HG02943 (cell line): ENCODE measurements around the gene DLGAP1.

Experiments used
- ATAC-seq: cut with Tn5 transposase; IDR thresholded peaks from one replicate; pipeline ENCODE4 v1.9.1; 2021; ENCODE audit warnings: mild to moderate bottlenecking, low read depth, moderate library complexity; ENCODE audit not compliant: unreplicated experiment

Gene DLGAP1

DNA sequence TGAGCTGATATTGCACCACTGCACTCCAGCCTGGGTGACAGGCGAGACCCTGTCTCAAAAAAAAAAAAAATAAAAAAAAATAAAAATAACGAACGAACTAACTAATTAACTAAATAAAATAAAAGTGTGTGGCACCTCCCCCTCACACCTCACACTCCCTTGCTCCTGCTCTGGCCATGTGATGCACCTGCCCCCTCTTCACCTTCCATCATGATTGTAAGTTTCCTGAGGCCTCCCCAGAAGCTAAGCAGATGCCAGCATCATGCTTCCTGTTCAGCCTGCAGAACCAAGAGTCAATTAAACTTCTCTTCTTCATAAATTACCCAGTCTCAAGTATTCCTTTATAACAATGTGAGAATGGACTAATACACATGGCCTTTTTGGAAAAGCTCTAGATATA is 773.0 kb downstream of the DLGAP1 start:
- ATAC-seq = no peak

DNA sequence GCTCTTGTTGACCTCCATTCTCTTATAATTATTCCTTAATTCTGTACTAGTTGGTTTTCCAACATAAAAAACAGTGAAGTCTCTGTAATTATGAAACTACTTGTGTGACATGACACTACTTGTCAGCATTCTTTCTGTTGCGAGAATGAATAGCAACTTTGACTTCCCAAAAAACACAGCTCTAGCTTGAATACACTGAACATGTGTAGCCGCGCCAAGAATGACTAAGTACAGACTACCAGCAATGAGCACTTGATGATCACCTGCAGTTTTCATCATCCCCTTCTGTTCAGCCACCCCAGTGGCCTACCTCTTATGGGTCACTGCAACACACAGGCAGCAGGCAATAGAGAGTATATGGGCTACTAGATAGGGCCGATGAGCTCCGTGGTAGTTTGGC is 775.9 kb downstream of the DLGAP1 start:
- ATAC-seq = no peak

DNA sequence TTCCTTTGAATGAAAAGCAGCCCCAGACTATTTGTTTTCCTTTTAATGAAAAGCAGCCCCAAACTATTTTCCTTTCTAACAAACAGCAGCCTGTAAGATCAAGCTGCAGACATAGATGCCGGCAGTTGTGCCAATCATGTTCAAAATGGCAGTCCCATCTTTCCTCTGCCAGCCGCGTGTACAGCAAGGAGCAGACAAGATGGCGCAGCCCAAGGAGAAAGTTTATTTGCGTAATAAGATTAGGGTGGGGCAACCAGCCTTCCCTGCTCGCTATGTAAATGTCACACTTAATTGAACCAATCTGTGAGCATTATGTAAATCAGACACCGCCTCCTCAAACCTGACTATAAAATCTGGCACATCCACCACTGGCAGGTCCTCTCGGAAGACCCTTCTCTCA is 779.1 kb downstream of the DLGAP1 start:
- ATAC-seq = no peak

DNA sequence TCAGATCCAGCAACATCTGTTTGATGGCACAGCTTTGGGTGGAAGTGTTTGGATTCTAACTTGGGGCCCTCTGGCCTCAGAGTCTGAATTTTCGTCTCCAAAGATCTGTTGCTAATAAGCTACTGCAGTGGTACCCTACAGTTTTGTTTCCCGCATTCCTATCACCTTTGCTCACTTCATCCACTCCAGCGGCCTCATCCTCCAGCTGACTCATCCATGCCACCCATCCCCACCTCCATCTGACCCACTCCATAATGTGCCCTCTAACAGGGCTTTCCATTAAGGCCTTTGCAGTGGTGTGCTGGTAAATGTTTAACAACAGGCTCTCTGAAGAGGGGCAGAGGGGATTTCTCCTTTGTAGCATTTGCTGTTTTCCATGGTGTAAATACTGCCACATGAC is 779.7 kb downstream of the DLGAP1 start:
- ATAC-seq = no peak

DNA sequence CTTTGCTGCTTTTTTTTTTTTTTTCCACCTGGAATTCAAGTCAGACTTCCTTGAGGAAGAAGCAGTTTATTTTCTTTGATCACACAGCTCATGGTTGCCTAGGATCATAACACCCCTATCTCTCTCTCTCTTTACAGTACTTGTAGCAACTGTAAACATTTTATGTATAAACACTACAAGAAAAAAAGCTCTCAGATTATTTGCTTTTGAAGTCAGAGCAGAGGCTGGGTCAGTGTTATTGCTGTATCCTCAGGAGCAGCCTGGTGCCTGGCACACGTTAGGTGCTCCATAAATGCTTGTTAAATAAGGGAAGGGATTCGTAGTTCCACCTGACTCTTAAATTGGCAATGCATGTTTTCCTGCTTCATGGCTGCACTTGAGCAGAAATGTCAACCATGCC is 783.9 kb downstream of the DLGAP1 start:
- ATAC-seq = no peak

DNA sequence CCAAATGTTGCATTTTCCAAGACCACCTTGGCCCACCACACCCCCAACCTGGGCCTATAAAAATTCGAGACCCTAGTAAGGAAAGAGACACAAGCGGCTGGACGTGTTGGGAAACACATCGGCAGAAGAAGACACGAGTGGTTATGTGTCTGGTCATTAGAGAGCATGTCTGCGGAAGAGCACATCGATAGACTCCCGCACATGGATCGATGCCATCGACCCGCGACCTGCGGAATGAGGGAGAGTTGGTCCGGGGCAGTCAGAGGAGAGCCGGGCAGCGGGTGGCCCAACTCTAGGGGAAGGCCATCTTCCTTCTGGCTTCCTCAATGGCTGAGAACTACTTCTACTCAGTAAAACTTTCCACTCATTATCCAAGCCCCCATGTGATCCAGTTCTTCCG is 785.7 kb downstream of the DLGAP1 start:
- no peak for ATAC-seq

DNA sequence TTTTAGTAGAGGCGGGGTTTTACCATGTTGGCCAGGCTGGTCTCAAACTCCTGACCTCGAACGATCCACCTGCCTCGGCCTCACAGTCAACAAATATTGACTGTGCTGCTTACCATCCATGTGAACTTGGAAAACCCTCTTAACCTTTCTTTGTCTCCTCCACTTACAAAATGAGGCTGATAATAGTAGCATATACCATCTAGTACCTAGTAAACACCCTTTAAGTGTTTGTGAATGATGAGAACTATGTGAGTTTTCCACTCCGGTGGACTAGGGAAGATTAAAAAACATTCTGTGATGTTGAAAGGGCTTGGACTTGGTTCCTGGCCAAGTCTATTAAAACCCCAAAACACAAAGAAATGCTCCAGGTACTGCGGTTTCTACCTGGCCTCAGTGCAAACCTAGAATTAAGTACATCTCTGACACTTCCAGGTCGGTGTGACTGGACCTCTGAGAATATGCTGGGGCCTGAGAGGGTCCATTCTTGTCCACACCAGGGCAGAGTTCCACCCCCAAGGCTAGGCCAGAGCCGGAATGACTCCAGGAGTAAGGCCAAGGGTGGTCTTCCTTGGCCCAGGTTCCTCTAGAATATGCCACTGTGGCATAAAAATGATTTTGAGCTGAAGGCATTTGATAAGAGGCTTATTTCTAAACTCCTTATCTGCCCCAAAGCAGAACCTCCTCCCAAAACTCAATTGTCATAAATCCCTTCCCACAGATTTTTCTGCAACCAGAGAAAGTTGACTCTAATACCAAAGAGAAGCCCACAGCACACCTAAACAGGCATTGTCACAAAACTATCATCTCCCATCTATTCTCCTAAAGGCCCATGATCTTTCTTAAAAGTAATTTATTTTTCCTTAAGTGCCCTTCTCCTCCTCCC is 787.6 kb downstream of the DLGAP1 start:
- no peak for ATAC-seq

DNA sequence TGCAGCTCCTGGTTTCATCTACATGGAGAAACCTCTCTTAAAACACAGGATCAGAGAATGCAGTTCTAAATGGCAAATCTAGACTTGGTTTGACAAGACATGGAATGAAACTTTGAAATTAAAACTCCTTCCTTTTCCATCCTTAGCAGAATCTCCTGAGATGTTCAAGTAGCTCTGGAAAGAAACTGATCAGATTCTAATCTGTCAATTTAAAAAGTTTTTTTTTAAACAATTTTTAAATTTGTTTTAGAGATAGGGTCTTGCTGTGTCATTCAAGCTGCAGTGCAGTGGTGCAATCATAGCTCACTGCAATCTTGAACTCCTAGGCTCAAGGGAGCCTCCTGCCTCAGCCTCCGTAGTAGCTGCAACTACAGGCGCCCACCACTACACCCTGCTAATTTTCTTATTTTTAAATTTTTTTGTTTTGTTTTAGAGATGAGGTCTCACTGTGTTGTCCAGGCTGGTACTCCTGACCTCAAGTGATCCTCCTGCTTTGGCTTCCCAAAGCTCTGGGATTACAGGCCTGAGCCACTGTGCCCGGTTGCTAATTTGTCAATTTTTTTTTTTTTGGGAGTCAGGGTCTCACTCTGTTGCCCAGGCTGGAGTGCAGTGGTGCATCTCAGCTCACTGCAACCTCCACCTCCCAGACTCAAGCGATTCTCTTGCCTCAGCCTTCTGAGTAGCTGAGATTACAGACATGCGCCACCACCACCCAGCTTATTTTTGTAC is 788.4 kb downstream of the DLGAP1 start:
- no peak for ATAC-seq

DNA sequence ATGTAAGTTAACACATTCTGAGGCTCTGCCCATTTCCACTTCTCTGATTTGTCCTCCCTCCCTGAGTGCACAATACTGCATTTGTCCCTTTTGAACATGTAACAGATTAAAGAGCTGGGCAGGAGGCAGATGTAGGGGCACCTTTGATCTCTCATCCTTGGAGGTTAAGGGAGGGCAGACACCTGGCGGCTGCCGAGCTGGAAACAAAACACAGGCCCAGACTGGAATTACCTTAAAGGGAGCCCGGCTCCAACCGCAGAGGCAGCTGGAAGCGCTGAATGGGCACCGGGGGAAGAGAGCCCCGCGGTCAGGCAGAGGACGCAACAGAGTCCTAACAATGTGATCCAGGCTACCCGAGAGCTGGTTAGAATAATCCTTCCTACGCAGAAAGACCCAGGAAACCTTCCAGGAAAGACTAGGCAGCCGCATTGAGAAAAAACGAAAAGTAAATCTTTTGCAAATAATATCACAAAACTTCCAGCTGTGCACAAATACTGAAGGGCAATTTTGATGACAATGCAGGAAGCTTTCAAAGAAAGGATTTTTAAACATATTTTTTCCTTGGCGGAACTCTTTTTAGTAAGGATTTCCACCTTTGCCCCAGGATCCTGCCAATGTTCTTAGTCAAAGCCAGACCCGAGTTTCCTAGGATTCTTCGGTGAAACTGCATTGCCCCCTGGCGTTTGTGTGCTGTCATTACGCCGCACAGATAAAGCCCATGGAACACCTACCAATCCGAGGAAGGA is 789.2 kb downstream of the DLGAP1 start:
- no peak for ATAC-seq

DNA sequence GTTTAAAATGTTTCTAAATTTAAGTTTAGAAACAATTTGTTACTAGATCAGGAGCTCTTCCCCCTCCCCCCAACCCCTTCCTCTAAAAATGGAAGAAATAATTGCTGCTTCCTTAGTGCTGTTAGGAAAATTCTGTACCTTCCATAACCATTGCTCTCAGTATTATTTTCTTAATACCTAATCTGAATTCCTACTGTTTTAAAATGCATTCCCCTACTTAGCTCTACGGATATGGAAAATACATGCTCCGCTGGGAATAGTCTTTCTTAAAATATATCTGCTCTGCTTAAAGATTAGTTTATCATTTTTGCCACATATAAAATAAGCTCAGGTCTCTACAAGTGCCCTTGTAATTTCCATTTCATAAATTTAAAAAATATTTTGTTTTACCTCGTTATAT is 789.9 kb downstream of the DLGAP1 start:
- no peak for ATAC-seq

DNA sequence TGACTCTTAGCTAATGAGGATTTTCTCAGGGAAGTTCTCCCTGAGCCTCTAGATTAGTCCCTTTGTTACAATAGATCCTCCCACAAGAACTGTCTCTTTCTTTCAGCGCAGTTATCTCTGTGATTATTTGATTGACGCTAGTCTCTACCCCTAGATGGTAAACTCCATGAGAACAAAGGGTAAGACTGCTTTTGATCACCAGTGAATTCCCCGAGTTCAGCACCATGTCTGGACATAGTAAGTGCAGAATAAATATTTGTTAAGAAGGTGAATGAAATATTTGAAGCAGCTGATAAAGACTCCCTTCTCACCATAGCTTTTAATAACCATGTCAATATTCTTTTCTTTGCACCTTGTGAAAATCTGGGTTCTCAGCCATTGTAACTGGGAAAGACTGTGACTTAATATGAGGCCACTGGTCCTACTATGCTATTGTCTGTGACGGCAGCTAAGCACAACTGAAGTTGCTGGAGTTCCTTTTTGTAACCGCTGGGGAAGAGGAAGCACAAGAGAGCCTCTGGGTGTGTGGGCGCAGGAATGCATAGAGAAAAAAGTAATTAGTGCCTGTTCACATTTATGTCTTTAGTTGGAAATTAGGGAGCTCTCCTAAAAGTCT is 790.4 kb downstream of the DLGAP1 start:
- ATAC-seq = no peak

DNA sequence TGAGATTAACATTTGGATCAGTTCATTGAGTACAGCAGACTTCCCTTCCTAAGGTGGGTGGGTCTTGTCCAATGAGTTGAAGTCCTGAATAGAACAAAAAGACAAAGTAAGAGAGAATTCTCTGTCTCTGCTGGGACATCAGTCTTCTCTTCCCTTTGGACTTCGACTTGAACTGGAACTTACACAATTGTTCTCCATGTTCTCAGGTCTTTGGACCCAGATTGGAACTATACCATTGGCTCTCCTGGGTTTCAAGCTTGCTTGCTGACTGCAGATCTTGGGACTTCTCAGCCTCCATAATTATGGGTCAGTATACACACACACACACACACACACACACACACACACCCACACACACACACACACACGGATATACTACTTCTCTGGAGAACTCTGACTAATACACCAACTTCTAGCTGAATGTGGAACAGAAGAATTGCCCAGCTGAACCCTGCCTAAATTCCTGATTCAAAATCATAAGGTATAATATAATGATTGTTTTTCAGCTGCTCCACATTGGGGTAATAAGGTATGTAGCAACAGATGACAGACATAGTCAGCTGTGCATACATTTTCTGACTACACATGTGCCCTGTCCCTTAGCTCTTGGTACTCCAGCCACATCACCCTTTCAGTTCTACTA is 791.1 kb downstream of the DLGAP1 start:
- no peak for ATAC-seq

DNA sequence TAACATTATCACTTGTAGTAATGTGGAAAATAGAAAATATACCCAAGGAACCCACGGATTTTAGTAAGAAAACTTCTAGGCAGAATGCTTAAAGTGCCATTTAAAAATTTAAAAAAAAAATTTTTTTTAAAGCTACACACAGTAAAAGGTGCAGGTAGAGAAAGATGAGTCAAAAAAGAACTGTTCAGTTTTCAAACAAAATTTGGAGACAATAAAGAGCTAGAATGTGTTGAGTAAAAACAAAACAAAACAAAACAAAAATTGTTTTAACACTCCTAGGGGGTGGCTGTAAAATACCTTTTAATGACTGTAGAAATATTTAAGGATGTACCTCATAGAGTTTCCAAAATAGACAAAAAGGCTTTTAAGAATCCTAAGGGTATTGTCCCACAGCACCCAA is 793.1 kb downstream of the DLGAP1 start:
- ATAC-seq = no peak

DNA sequence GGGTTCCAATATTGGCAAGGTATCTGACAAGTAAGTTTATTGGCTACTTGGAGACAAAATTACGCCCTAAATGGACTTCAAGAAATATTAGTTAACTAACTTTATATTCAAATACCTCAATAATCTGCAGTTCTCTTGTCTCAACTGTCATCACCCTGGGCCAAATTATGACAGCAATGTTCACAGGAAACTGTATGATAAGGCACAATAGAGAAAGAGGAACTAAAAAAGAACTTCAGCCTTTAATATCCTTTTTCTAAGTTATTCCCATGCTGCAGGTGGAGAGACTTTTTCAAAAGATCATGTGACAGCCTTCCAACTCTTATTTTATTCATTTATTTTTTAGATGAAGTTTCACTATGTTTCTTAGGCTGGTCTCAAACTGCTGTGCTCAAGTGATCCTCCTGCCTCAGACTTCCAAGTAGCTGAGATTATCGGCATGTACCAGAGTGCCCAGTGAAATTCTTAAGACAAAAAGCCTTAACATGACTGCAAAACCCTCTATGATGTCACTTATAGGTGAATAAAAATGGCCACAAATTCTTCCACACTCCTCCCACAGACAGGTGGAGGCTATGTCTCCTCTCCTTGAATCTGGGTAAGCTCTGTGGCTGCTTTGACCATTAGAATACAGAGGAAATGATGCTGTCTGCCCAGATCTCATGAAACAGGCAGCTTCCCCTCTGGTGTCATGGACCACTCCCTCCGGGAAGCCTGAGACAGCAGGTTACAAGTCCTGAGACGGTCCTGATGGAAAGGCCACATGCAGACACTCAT is 794.2 kb downstream of the DLGAP1 start:
- no peak for ATAC-seq

DNA sequence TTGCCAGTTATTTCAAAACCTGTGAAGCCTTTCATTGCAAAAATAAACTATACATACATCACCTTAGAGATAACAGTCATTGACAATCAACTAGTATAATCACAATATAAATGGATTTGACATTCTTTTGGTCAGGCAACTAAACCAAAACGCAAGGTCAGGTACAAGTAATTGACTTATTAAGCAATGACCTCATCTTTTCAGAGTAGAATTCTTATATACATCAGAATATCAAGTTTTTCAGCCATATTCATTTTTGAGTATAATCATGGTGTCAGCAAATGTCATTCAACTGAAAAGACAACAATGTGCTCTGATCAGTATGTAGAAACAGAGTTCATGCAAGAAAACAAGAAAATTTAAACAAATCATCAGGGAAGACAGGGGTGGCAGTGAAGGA is 796.6 kb downstream of the DLGAP1 start:
- ATAC-seq = no peak

DNA sequence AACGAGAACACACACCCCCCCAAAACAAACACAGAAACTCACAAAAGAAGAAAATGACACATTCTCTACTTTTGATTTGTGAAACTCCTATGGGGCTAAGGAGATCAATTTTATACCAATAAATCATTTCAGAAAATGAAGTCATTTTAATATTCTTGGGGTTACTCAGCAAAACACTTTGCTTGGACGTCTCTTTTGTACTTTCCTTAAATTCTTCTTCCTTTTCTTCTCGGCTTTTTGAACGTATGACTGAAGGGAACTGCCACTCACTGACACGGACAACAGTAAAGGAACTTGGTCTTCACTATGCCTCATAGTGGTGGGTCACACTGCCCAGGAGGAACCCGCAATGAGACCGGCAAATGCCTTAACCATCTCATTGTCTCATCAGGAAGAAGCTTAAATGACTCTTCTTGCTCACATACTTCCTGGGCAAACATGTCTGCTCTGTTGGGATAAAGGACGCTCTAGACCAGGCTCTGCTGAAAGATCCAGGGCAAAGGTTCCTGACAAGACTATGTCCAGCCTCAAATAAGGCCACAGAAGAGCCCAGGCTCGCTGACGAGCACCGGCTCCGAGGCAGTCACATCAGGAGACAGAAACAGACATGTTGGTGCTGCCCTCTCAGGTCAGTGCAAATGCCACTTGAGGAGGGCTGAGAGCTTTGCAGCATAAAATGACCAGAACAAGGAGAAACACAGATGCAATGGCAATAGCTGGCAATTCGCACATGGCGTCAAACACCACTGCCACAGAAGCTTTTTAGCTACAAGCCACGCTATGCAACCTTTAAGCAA is 799.7 kb downstream of the DLGAP1 start:
- no peak for ATAC-seq

DNA sequence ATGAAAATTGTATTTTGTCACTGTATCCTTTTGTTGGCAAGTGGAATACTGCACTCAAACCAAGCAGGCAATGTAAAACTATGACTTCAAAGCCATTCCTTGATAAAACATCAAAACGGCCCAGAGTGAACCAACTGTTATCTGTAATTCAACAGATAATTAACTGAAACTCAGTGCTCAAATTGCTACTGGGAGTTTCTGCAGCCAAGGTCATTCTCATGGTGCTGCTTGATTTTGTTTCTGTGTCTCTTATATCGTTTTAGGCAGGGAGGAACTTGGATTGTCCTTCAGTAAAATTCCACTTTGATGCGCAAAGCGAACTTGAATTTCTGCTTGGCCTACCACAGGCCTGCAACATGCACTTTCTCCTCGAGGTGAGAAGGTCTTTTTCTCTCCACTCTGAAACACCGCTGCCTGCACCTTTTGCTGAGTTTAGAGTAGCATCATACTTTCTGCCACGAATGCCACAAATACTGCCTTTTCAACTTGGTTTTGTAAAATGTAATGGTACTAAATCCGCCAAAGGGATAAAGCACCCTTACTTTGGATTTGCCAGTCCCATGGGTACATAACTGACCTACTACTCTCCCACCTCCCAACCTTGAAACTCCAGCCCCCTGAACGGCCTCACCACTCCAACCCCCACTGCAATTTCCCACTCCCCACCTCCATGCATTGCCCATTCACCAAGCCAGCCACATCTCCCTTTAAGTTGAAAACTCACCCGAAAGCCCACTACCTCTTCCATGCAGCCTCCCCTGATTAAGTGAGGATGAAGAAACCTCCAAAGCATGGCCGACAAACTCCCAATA is 800.5 kb downstream of the DLGAP1 start:
- no peak for ATAC-seq

DNA sequence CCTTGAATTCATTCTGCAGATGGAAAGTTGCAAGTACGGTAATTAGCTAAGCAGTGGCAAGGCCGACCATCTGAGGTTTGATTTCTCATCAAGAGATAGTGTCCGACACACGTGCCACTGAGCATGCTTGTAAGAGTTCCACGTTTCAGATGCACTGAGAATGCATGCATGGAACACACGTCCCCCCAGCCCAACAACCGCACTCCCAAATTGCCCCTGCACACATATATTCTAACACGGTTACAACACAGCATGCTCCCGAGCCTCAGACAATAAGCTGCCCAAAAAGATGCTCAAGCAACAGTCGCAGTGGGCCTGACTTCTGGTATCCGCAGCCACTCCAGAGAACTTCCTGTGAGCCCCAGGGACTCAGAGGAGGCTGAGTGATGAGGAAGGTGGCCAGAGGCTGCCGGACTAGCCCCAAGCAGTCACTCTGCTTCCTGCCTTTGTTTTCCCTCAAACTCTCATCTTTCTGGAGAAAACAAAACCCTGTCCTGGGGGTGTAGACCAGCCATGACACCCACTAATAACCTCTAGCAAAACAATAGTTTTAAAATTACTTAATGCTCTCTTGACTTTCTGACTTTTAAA is 801.2 kb downstream of the DLGAP1 start:
- no peak for ATAC-seq
